DMS 273 (cell line): ENCODE results near the gene GSE1.

Experiments used
- DNase-seq: peaks from one replicate; lab custom pipeline; 2025; ENCODE audit not compliant: unreplicated experiment; lab: John Stamatoyannopoulos, UW

The GSE1 gene

DNA sequence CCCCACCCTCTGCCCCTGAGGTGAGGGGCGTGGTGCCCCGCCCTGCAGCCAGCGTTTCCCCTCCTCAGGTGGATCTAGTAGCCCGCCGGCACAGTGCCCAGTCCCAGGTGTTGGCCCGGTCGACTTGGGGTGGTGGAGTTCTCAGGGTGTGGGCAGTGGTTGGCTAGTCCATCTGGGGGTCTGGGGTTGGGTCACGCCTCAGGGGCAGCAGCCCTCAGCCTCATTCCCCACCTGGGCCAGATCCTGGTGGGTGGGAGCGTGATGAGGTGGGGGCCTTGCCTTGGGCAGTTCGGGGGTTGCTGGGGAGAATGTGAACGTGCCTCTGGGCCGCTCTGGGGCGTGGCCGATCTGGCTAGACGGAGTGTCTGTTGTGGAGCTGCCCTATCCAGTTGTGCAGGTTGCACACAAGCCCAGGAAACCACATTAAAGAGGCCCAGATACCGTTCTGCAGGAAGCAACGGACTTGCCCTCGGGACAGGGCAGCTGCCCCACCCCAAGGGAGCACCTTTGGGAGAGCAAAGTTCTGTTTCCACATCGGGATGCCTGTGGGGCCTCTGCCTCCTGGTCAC is 32.0 kb downstream of the GSE1 start:
- no peak for DNase-seq

- no peak for DNase-seq
Measured at GRCh38 chr16:85646358-85646907, 33.3 kb downstream of the GSE1 start.

- no peak for DNase-seq
Measured at GRCh38 chr16:85646976-85647375, 33.9 kb downstream of the GSE1 start.

- no peak for DNase-seq
Measured at GRCh38 chr16:85648070-85648714, 35.1 kb downstream of the GSE1 start.

- peak; percentile 64 for DNase-seq
Measured at GRCh38 chr16:85648805-85649204, 35.7 kb downstream of the GSE1 start.

DNA sequence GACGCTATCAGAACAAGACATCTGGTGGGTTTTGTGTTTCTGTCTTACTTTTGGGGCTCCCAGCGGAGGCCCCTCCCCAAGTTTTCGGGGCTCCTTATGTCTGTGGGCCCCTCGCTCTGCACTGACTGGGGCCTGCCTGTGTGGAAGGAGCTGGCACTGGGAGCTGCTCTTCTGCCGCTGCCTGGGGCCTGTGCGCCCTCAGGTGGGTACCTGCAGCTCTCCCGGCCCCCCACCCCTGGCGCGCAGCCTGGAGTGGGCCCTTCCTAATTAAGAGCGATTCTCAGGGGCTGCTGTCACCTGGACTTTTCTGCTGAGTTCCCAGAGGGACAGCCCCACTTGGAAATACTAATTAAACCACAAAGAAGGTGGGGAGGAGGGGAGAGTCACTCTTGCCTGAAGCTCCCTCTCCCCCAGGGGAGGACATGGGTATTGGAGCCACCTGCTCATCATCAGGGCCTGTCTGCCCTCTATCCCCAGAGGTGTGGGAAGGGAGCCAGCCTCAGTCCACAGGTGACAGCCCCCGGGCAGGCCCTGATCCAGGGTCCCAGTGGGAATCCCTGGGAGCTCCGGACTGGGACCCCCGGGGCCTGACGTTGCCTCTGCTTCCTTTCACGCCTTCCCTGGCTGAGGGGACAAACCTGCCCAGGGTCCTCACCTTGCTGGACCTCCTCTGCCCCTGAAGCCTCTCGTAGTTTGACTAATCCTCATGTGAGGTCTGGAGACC is 36.5 kb downstream of the GSE1 start:
- no peak for DNase-seq

DNA sequence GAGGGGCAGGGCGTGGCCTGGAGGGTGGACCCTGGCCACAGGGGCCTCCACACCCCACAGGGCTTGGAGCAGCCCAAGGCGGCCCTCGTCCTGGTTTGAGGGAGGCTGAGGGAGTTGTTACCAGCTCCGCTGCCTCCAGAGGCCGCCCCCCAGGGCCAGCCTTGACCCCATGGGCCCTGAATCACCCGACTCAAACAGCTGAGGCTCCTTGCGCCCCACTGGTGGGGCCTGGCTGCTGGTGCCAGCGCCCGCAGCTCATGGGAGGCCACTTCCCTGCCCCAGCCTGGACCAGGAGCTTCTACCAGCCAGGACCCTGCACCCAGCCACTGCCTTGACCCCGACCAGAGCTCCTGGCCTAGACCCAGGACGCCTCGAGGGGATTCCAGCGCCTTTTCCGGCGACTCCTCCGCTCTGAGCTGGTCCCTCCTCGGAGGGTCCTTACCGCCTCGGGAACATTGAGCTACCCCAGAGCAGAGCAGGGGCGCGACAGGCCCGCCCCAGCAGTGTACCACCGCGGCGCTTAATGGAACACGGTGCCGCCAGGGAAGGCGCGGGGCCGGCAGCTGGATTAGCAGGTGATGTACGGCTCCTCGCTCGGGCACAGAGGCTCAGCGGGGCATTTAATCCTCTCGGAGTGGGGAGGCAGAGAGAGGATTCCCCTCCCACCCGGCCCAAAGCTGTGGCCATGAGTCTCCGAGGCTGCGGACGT is 37.2 kb downstream of the GSE1 start:
- peak; percentile 86 for DNase-seq

DNA sequence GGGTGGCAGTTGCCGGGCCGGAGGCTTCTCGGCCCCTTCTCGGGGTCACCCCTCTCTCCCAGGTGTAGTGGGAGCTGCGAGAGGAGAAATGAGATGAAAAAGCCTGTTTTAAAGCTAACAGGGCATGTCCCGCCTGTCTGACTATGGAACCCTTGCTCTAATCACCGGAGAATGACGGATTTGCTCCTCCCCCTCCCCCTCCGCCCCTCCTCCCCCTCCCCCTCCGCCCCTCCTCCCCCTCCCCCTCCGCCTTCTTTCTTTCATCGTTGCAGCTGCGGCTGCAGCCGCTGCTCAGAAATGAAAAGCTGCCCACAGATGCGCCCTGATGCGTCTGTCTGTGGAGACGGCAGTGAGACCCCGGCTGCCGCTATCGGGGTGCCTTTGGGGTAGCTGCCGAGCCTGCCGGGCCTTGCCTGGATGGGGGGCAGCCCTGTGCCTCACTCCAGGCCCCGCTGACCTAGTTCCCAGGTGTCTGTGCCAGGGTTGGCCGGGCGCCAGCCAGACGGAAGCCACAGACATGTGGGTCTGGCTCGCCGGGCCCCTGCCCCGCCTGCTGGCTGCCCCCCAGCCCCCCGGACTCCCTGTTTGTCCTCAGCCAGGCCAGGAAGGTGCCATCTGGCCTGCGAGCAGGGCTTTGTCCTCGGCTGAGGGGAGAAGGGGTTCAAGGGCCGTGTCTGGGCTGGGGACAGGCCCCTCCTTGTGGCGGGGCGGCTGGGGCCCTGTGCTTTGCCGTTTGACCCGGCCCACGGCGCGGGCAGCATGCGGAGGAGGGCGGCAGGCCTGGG is 37.9 kb downstream of the GSE1 start:
- DNase-seq = peak; percentile 83

DNA sequence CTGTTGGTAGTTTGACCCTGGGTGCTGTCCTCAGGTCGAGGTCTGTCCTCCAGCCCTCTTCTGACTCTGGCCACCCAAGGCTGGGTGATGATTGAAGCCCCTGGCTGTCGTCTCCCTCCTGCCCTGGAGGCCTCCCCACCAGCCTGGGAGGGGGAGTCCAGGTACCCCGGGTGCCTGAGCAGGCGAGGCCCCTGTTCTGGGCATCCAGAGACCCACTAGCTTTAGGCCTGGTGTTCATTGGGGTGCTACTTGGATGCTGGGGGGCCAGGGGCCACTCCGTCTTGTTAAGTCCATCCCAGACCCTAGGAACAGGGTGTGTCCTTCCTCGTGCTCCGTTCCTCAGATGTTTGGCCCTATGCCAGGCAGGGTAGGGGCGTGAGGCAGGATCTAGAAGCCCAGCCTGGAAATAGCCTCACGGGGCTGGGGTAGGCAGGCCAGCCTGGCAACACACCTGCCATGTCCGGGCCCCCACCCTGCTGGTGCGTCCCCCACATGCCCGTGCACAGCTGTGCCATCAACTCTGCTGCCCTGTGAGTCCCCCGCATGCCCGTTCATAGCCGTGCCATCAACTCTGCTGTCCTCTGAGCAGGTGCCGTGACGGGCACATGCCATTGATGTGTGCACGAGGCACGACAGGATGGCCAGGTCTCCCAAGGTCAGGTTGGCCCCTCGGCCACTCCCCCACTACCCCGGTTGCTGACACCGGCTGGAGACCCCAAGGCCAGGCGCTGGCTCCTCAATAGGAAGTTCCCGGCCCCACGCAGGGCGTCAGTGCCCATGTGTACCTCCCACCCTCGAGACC is 38.7 kb downstream of the GSE1 start:
- peak; percentile 86 for DNase-seq

- DNase-seq = peak; percentile 95
Measured at GRCh38 chr16:85652431-85653221, 39.5 kb downstream of the GSE1 start.

DNA sequence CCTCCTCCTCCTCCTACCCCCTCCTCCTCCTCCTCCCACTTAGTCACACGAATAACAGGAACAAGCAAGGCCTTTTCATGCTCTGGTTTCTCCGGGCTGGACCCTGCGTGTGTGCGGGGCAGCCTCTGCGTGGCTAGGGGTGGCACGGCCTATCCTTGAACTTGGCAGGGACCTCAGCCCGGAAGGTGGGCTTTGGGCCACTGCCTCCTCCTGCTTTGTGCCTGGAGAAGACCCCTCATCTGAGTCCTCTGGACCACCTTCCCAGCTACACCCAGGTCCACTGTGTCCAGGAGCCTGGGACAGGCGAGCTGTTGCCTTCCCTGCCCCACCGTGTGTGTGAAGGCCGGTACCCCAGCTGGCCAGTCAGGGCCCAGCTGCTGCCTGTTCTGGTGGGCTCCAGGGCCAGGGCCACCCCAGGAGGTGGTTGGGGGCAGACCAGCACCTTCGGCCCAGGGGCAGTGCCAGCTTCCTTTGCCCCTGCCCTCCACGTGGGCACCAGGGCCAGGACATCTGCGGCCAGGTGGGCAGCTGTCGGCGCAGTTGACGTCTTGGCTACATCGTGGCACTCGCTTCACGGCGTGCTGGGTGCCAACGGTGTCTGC is 40.3 kb downstream of the GSE1 start:
- DNase-seq = no peak

GRCh38 chr16:85654251-85655095 is 41.4 kb downstream of the GSE1 start:
- no peak for DNase-seq

DNA sequence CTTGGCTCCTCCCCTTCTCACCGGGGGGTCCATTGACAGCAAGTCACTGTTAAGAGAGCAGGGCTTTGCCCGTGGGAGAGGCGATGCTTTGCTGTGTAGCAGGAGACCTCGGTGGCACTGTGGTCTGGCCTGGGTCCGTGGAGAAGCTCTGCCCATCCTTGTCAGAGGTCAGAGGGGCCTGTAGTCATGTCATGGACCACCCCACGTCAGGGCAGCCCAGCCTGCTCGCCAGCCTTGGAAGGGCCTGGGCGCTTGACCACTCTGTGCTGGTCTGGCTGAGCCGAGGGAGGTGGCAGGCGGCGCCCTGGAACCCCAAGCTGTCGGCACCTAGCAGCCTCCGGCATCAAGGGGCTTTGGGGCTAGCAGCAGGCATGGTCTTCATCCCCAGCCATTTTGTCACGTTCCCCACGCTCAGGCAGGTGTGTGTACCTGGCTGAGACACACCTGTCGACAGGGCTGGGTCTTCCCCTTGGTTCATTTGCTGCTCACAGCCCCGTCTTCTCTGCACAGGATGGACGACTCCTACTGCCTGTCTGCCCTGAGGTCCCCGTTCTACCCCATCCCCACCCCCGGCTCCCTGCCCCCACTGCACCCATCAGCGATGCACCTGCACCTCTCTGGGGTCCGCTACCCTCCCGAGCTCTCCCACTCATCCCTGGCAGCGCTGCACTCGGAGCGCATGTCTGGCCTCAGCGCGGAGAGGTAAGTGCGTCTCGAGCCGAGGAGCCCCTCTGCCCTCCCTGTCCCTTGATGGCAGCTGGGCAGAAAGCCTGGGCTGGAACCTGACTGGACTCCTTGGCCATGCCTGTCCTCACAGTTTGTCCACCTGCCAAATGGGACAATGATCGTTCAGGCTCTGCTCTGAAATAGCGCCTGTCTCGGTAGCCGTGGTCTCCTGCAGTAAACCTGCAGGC is 42.4 kb downstream of the GSE1 start:
- no peak for DNase-seq

DNA sequence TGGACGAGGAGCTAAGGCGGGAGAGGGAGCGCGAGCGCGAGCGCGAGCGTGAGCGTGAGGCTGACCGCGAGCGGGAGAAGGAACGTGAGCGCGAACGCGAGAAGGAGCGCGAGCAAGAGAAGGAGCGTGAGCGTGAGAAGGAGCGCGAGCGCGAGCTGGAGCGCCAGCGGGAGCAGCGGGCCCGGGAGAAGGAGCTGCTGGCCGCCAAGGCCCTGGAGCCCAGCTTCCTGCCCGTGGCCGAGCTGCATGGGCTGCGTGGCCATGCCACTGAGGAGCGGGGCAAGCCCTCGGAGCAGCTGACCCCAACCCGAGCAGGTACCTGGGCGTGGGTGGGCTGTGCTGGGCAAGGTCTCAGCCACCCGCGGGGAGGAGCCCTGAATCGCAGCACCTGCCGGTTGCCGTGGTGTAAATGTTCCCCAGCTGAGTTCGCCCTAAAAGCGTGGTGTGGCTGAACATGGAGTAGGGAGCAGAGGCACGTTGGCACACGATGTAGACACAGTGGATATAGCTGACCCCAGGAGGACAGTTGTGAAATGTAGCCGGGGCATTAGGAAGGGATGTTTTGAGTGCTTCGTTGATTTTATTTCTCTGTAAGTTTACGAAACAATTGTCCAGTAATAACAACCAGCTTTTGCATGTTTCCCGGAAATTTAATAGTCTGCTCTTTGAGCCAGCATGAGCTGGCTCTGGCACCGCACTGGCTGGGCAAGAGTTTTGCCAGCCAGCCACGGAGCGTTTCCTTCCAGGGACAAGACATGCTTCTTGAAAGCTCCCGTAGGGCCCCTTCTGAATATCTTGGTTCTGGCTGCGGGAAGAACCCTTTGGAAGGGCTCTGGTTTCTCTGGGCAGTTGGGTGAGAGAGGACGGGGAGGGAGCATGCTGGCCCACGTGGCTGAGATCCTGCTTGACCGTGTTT is 43.5 kb downstream of the GSE1 start:
- no peak for DNase-seq

- no peak for DNase-seq
Measured at GRCh38 chr16:85657267-85657650, 44.1 kb downstream of the GSE1 start.

- DNase-seq = no peak
Measured at GRCh38 chr16:85657996-85658395, 44.9 kb downstream of the GSE1 start.
